Ecto neural progenitor cell (in vitro differentiated cells): Measurements from ENCODE around the gene TBC1D7.

Experiments used
- DNase-seq: peaks from one replicate; pipeline ENCODE4 v3.0.0-alpha.2; 2018; ENCODE audit warnings: low spot score

TBC1D7 gene

GRCh38 chr6:13272131-13273046 lies 55.9 kb downstream of the TBC1D7 start:
- no peak for DNase-seq

GRCh38 chr6:13268913-13269518 lies 59.3 kb downstream of the TBC1D7 start:
- no peak for DNase-seq

GRCh38 chr6:13267142-13267651 lies 61.1 kb downstream of the TBC1D7 start:
- no peak for DNase-seq

GRCh38 chr6:13263669-13264068 lies 64.7 kb downstream of the TBC1D7 start:
- no peak for DNase-seq

- no peak for DNase-seq
Observed at GRCh38 chr6:13262302-13263230, 65.8 kb downstream of the TBC1D7 start.

GRCh38 chr6:13261464-13261994 lies 66.8 kb downstream of the TBC1D7 start:
- DNase-seq: no peak

GRCh38 chr6:13260831-13261230 lies 67.5 kb downstream of the TBC1D7 start:
- no peak for DNase-seq

- DNase-seq: no peak
Observed at GRCh38 chr6:13260101-13260598, 68.2 kb downstream of the TBC1D7 start.

GRCh38 chr6:13259393-13259792 lies 68.9 kb downstream of the TBC1D7 start:
- DNase-seq: no peak

- no peak for DNase-seq
Observed at GRCh38 chr6:13256266-13257001, 71.9 kb downstream of the TBC1D7 start.
